ENCODE measurements around the gene C7.
"Not testable (repeated sequence)": the region's sequence is repeated elsewhere in the genome, so short reads cannot be mapped to it uniquely, and the experiment has no call there.

C7 gene

DNA sequence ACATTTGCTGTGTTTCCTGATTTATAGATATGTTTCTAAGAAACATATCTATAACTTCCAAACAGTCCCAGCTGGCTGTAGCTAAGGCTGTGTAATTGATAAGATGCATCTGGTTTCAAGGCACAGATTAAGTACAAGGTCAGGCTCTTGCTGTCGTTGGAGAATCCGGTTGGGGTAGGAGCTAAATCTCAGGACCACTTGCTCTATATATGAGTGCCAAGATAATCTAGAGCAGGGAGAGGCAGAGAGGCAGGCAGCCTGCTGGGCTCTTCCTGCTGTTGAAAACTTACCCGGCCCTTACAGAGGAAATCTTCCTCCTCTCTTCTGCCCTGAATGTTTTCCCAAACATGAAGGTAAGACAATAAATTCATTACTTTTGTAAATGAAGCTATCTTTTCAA lies at the start of gene C7:
TSS of gene C7 (plus strand) at position 234 of the 400 bp plus-strand sequence. CDS start at position 348, 114 bp downstream.
- FAIRE-seq (no peak), DNase-seq (ENCODE audit: low spot score) (no peak)

DNA sequence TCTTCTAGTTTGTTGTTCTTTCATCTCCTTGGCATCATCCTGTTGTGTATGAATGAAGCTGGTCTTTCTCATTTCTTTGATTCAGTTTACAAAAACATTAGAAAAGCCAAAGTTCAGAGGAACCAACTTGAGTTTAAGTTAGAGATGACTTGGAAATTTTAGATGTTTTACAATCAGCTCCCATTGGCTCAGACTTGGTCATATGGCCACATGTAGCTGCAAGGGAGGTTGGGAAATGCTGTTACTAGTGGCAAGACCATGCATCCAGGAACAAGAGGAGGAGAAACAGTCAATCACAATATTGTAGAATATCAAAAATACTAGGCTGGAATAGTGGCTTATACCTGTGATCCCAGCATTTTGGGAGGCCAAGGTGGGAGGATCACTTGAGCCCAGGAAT lies 48.6 kb upstream of the C7 start:
- FAIRE-seq (no peak), DNase-seq (ENCODE audit: low spot score) (no peak)

DNA sequence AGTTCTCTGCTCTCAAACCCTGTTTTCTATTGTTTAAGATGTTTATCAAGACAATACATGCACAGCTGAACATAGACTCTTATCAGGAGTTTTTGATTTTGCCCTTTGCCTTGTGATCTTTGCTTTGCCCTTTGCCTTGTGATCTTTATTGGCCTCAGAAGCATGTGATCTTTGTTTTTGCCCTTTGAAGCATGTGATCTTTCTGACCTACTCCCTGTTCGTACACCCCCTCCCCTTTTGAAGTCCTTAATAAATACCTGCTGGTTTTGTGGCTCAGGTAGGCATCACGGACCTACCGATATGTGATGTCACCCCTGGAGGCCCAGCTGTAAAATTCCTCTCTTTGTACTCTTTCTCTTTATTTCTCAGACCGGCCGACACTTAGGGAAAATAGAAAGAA lies 44.3 kb upstream of the C7 start:
- not testable (repeated sequence) for FAIRE-seq

DNA sequence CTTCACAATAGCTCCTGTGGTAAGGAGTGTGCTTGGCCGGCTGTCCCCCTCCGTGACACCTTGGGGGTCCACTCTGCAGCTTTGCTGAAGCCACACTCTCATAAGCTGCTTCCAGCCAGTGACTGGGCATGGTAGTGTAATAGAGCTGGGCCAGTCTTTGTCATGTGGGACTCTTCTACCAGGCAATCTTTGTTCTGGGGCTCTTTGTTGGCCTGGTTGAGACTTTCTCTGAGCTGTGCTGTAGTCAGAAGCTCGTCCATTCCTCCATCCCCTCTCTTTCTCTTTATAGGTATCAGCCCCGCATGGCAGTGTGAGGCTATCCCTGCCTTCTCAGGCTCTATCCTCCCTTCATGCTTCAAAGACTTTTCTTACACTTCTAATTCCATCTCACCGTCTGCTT lies 42.5 kb upstream of the C7 start:
- no peak for FAIRE-seq
- DNase-seq (ENCODE audit: low spot score): no peak

More for the DNA sequence above, 44.3 kb upstream of the C7 start:
- DNase-seq (ENCODE audit: low spot score): not testable (repeated sequence)

DNA sequence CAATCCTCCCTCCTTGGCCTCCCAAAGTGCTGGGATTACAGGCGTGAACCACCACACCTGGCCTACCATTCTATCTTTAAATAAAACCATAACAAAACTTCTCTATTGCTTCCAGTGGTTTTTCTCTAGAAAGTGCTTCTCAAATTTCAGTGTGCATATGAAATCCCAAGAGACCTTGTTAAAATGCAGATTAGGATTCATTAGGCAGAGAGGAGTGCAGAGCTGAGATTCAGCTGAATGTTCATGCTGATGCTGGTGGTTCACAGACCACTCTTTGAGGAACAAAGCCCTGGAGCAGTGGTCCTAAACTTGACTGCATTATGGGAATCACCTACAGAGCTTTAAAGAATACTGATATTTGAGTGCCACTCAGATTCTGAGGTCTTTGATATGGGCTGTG lies 39.9 kb upstream of the C7 start:
- DNase-seq (ENCODE audit: low spot score): no peak
- FAIRE-seq: no peak

DNA sequence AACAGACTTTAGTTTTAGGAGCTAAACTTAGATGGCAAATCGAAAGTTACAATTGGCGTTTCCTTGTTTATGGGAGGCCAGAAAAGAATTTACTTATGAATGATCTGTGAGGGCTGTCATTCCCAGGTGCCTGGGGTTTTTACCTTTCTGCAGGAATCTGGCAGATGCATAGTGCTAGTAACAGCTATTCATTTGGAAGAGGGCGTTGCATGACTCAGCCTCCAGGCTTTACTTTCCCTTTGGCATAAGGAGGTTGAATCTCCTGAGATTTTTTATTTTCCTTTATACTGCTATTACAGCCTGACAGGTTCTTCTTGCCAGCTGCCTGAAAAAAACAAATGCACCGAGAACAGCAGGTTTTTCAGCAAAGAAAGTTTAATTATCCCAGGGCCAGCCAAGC lies 38.1 kb upstream of the C7 start:
- FAIRE-seq: no peak
- no peak for DNase-seq (ENCODE audit: low spot score)

DNA sequence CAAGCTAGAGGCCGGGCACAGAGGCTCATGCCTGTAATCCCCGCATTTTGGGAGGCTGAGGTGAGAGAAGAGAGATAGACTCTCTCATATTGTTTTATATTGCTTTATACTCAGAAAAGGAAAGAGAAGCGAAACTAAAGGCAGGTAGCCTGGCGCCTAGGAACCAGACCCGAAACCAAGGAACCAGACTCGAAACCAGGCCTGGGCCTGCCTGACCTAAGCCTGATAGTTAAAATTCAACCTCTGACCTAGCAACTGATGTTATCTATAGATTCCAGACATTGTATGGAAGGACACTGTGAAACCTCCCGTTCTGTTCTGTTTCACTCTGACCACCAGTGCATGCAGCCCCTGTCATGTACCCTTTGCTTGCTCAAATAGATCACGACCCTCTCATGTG lies 37.0 kb upstream of the C7 start:
- not testable (repeated sequence) for FAIRE-seq; DNase-seq (ENCODE audit: low spot score)

DNA sequence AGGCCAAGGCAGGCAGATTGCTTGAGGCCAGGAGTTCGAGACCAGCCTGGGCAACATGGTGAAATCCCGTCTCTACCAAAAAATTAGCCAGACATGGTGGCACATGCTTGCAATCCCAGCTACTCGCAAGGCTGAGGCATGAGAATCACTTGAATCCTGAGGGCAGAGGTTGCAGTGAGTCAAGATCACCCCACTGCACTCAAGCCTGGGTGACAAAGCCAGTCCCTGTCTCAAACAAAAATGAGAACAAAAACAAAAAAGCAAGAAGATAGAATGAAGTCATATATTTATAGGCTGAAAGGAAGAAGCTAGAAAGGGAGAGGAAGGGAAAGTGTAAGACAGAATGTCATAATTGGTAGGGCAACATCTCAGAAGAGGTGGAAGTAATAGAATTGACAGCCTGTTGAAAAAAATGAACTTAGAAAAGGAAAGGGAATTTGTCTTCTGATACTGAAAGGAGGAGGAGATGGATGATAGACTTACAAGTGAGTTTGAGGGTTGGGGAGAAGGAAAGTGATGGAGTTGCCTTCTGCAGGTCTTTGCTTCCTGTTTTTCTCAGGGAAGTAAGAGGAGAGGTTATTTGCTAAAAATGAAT lies 35.9 kb upstream of the C7 start:
- no peak for FAIRE-seq
- no peak for DNase-seq (ENCODE audit: low spot score)

DNA sequence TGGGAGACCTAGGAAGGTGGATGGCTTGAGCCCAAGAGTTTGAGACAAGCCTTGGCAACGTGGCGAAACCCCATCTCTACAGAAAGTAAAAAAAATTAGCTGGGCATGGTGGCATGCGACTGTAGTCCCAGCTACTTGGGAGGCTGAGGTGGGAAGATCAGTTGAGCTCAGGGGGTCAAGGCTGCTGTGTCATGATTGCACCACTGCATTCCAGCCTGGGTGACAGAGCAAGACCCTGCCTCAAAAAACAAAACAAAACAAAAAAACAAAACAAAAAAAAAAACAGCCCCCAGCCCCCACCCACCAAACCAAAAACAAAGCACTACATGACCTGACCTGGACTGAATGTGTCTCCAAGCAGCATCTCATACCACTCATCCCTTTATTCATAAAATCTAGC lies 33.3 kb upstream of the C7 start:
- no peak for FAIRE-seq
- DNase-seq (ENCODE audit: low spot score): no peak

DNA sequence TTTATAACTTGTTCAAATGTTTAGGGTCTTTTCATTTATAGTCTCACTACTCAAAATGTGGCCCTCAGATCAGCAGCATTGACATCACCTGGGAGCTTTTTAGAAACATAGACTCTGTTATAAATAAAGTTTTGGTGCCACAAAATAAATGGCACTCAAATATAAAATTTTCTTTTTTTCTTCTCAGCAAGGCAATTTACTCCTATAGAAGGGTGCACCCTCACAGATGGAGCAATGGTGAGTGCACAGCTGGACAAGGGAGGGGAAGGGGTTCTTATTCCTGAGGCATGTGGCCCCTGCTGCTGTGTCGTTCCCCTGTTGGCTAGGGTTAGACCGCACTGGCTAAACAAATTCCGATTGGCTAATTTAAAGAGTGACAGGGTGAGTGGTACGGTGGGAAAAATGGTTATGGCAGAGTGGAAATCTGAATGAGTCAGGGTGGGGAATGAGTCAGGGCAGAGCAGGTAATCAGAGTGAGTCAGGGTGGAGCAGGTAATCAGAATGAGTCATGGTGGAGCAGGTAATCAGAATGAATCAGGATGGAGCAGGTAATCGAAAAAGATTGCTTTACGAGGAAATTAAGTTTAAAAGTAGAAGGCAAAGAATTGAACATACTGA lies 31.8 kb upstream of the C7 start:
- DNase-seq (ENCODE audit: low spot score) (no peak), FAIRE-seq (no peak)

DNA sequence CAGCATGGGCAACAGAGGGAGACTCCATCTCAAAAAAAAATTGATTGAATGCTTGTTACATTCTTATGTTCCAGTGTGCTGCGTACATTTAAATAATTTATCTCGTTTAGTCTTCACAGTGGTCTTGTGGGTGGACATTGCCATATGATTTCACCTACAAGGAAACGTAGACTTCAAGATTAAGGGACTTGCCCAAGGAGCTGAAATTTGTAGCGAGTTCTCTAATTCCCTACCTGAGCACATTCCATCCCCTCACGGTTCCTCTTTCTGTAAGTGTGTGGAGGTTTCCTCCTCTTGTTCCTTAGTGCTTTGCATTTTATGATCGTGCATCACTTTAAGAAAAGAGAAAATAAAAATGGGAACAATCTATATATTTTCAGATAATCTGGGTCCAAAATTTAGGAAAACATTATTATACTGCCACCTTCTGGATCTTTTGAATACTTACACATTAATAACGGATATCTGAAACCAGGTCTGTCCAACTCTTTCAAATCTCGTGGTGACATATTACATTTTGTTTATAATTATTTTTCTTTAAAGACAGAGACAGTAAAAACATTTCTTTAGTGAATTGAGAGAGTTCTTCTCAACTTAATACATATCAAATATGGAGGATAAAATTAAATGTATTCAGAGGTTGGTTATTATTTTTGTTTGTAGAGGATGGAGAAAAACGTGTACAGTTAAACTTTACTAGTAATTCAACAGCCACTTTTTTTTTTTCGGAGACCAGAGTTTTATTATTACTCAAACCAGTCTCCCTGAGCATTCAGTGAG lies 29.9 kb upstream of the C7 start:
- FAIRE-seq: no peak
- peak; percentile 40 for DNase-seq (ENCODE audit: low spot score)

DNA sequence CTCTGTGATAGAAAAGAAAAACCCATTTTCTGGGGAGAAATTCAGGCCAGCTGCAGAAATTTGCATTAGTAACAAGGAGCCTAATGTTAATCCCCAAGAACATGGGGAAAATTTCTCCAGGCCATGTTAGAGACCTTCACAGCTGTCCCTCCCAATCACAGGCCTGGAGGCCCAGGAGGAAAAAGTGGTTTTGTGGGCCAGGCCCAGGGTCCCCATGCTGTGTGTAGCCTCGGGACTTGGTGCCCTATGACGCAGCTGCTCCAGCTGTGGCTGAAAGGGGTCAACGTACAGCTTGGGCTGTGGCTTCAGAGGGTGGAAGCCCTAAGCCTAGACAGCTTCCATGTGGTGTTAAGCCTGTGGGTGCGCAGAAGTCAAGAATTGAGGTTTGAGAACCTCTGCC lies 27.0 kb upstream of the C7 start:
- no peak for FAIRE-seq
- DNase-seq (ENCODE audit: low spot score): no peak

DNA sequence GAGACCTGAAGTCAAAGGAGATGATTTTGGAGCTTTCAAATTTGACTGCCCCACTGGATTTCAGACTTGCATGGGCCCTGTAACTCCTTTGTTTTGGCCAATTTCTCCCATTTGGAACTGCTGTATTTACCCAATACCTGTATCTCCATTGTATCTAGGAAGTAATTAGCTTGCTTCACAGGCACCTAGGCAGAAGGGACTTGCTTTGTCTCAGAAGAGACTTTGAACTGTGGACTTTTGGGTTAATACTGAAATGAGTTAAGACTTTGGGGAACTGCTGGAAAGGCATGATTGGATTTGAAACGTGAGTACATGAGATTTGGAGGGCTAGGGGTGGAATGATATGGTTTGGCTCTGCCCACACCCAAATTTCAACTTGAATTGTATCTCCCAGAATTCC lies 26.2 kb upstream of the C7 start:
- not testable (repeated sequence) for FAIRE-seq

DNA sequence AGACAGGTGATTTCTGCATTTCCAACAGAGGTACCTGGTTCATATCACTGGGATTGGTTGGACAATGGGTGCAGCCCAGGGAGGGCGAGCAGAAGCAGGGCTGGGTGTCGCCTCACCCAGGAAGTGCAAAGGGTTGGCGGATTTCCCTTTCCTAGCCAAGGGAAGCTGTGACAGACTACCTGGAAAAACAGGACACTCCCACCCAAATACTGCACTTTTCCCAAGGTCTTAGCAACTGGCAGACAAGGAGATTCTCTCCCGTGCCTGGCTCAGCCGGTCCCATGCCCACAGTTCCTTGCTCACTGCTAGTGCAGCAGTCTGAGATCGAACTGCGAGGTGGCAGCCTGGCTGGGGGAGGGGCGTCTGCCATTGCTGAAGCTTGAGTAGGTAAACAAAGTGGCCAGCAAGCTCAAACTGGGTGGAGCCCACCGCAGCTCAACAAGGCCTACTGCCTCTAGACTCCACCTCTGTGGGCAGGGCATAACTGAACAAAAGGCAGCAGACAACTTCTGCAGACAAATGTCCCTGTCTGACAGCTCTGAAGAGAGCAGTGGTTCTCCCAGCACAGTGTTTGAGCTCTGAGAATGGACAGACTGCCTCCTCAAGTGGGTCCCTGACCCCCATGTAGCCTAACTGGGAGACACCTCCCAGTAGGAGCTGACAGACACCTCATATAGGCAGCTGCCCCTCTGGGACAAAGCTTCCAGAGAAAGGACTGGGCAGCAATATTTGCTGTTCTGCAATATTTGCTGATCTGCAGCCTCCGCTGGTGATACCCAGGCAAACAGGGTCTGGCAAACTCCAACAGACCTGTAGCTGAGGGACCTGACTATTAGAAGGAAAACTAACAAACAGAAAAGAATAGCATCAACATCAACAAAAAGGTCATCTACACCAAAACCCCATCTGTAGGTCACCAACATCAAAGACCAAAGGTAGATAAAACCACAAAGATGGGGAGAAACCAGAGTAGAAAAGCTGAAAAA lies 13.6 kb upstream of the C7 start:
- not testable (repeated sequence) for FAIRE-seq; DNase-seq (ENCODE audit: low spot score)

More for the DNA sequence above, 26.2 kb upstream of the C7 start:
- DNase-seq (ENCODE audit: low spot score): not testable (repeated sequence)

DNA sequence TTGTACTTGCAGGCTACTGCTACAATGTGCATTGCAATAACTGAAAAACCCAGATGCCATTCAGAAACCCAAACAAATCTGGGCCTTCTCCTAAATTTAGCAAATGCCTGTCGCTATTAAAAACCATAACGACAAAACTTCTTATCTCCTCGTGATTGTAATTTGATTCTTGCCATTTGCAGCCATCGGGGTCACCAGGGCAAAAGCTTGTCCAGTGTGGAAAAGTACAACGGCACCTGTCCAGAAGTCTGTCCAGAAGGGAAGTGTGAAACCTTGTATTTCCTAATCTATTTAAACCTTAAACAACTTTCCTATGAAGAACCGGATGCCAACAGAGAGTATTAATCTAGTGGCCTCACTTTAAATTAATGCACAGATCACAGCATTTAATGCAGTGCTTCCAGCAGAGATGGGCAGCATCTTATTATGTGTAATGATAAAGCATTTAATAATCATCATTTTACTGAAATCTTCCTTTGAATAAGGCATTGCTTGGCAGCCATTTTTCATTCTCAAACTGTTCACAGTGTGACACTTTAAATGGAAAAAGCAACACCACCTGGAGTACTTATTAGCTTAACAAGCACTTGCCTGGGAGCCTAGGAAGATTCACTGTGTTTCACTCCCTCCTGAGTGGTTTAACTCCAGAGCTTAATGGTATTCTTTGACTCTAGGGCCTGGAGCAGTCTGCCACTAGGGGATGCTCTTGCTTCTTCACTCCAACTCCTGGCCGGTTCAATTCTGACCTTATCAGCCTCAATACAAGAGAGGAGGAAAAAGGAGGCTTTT lies 4.9 kb upstream of the C7 start:
- DNase-seq (ENCODE audit: low spot score): peak; percentile 70
- no peak for FAIRE-seq

DNA sequence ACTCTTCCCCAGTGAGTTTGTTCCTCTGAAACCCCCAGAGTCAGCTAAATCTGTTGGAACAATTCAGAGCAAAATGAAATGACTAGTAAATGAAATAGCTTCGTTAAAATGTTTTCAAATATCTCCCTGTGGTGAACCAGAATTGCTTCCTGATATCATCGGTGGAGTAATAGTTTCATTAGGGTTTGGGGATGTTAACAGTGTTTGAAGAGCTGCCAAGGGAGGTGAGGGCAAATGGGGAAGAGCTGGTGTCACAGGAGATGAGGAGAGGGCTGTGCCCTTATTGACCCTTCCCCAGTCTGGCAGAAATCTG lies 4.3 kb upstream of the C7 start:
- DNase-seq (ENCODE audit: low spot score) (no peak), FAIRE-seq (no peak)

DNA sequence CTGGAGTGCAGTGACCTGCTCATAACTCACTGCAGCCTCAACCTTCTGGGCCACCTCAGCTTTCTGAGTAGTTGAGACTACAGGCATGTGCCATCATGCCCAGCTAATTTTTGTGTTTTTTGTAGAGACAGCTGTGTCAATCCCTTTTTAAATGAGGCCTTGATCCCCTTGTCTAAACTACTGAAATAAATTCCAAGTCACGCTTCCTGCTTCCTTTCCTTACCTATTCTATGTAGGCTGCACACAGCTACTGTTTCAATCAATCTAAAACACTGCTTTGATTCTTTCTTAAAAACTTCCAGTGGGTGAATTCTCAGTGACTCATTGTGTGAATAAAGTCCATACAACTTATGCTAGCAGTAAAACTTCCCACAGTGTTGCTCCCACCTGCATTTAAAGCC lies 2.9 kb upstream of the C7 start:
- DNase-seq (ENCODE audit: low spot score) (no peak), FAIRE-seq (no peak)

DNA sequence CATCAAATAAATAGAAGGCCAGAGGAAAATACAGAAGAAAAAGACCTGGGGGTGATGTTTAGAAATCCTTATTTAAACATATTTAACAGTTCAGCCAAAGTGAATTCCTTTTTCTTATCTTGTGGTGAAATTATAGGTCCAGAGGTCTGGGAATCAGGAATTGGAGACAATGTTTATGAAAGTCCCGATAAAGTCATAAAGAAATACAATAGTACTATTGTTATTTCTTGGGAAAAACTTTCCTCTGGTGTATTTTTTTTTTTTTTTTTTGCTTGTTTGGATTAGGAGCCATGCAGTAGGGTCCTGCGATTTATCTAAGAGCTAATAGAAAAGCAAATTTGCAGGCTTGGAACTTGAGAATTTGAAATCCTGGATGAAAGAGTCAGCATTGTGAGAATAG lies 426 bp downstream of the C7 start:
- FAIRE-seq: no peak
- no peak for DNase-seq (ENCODE audit: low spot score)

DNA sequence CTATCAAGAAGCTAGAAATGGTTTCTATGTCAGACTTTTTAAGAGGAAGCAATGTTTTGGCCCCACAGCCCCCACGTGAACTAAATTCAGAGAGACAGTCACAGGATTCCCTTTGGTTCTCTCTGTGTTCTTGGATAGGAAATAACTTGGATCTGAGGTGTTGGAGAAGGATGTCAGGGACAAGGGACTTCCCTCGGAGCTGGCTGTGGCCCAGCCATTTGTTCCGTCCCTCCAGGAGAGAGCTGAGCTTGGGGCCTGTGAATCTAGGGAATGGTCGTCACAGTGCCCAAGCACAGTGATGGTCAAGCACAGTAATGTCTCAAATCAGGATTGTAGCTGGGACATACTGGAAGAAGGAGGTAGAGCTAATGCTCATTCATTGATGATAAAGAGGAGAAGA lies 2.0 kb downstream of the C7 start:
- FAIRE-seq (no peak), DNase-seq (ENCODE audit: low spot score) (no peak)

DNA sequence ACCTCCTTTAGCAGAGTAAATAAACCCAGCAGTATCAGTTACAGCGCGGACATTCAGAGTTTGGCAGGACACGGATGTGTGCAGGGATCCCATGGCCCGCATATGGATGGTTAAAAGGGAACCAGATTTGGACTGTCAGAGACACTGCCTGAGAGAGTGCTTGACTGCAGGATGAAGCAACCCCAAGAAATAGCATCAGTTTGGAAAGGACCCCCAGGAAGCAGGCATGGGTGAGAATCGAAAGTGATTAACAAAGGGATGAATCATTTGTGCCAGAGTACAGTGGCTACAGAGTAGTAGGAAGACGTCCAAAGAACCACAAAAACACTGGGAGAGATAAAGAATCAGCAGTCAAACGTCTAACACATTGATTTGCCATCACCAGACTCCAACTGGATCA lies 5.5 kb downstream of the C7 start:
- no peak for DNase-seq (ENCODE audit: low spot score)
- FAIRE-seq: peak; percentile 5
